Posterior cingulate gyrus (tissue), 11 donors: Measurements from ENCODE around the gene NKX6-1.

Experiments
- DNase-seq, 10 donors: peaks; one replicate each; pipeline versions ENCODE4 v3.0.0 to v3.0.0-alpha.2; 2020 to 2021; ENCODE audit warnings: mixed read lengths in 3 of 10
- intact Hi-C: fragments of 100-400 bp; cut with DNase I; formaldehyde crosslinking; loops from one replicate; pipeline ENCODE4 v1.15.1; 2023

Gene NKX6-1

GRCh38 chr4:84500386-84501201 lies 1.5 kb upstream of the NKX6-1 start:
- no peak for DNase-seq
- intact Hi-C loops = loop anchor here (5.0 to 10.0 kb wide), 2 partner anchors 472 to 856 kb away; no protein-coding TSS in a partner anchor

GRCh38 chr4:84499624-84499982 lies 511 bp upstream of the NKX6-1 start:
- intact Hi-C loops = no loop called here
- no peak for DNase-seq

GRCh38 chr4:84498203-84498934 lies 723 bp downstream of the NKX6-1 start:
- DNase-seq = peak in 1 of 10 donors; percentile 78
- intact Hi-C loops = no loop called here

GRCh38 chr4:84497504-84498202 lies 1.4 kb downstream of the NKX6-1 start:
- intact Hi-C loops = no loop called here
- peak in 1 of 10 donors; percentile 80 for DNase-seq

- intact Hi-C loops = no loop called here
- peak in 1 of 10 donors; percentile 59 for DNase-seq
Measured at GRCh38 chr4:84496706-84497503, 2.2 kb downstream of the NKX6-1 start.

- DNase-seq = no peak
- intact Hi-C loops = no loop called here
Measured at GRCh38 chr4:84496331-84496705, 2.8 kb downstream of the NKX6-1 start.

- DNase-seq = no peak
- intact Hi-C loops = no loop called here
Measured at GRCh38 chr4:84495794-84496261, 3.3 kb downstream of the NKX6-1 start.

GRCh38 chr4:84495118-84495793 lies 3.8 kb downstream of the NKX6-1 start:
- intact Hi-C loops = no loop called here
- no peak for DNase-seq

GRCh38 chr4:84494531-84494930 lies 4.6 kb downstream of the NKX6-1 start:
- DNase-seq = no peak
- intact Hi-C loops = no loop called here

GRCh38 chr4:84494076-84494475 lies 5.0 kb downstream of the NKX6-1 start:
- intact Hi-C loops = no loop called here
- no peak for DNase-seq

GRCh38 chr4:84493092-84493850 lies 5.8 kb downstream of the NKX6-1 start:
- peak in 2 of 10 donors; percentile 66 to 80 for DNase-seq
- intact Hi-C loops = no loop called here

- no peak for DNase-seq
- intact Hi-C loops = no loop called here
Measured at GRCh38 chr4:84492737-84493091, 6.4 kb downstream of the NKX6-1 start.

GRCh38 chr4:84492290-84492689 lies 6.8 kb downstream of the NKX6-1 start:
- intact Hi-C loops = no loop called here
- no peak for DNase-seq

GRCh38 chr4:84491481-84491880 lies 7.6 kb downstream of the NKX6-1 start:
- DNase-seq = no peak
- intact Hi-C loops = no loop called here

- DNase-seq = no peak
- intact Hi-C loops = no loop called here
Measured at GRCh38 chr4:84490663-84491062, 8.4 kb downstream of the NKX6-1 start.

- intact Hi-C loops = no loop called here
- no peak for DNase-seq
Measured at GRCh38 chr4:84484236-84484635, 14.9 kb downstream of the NKX6-1 start.

- intact Hi-C loops = no loop called here
- DNase-seq = no peak
Measured at GRCh38 chr4:84483688-84484087, 15.4 kb downstream of the NKX6-1 start.

- DNase-seq = peak in 1 of 10 donors; percentile 76
Measured at GRCh38 chr4:84482564-84483563, 16.2 kb downstream of the NKX6-1 start.

More at GRCh38 chr4:84482564-84483563, 16.2 kb downstream of the NKX6-1 start:
- intact Hi-C loops = no loop called here
